Measurements from ENCODE around the gene IL4R. TPM values are rescaled to one million over a fixed set of nuclear protein-coding genes. Genes with fewer than 3 reads are reported as not detected.

The IL4R gene
- total and polyA plus RNA-seq, 2 of the 13 experiments (the other 11 are each of a cell fraction or from before 2014, with no cell fraction given): 15.9 to 49.6 TPM

- TF ChIP-seq, protein P1, sequence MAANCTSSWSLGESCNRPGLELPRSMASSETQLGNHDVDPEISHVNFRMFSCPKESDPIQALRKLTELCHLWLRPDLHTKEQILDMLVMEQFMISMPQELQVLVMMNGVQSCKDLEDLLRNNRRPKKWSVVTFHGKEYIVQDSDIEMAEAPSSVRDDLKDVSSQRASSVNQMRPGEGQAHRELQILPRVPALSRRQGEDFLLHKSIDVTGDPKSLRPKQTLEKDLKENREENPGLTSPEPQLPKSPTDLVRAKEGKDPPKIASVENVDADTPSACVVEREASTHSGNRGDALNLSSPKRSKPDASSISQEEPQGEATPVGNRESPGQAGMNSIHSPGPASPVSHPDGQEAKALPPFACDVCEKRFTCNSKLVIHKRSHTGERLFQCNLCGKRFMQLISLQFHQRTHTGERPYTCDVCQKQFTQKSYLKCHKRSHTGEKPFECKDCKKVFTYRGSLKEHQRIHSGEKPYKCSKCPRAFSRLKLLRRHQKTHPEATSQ (CRISPR knock-in tag; IDR thresholded peaks at IDR 0.05; ENCODE audit: borderline replicate concordance): no peak
- no peak for TF ChIP-seq MTA3 (CRISPR knock-in tag; IDR thresholded peaks at IDR 0.05)
- no peak for TF ChIP-seq NFYB (CRISPR knock-in tag; IDR thresholded peaks at IDR 0.05)
- peak; percentile 60; the same call in 1 of the 2 replicates for TF ChIP-seq HDAC2 (CRISPR knock-in tag; IDR thresholded peaks at IDR 0.05)
- no peak for TF ChIP-seq TGIF2 (CRISPR knock-in tag; IDR thresholded peaks at IDR 0.05)
- TF ChIP-seq GABPA (IDR thresholded peaks at IDR 0.05; ENCODE audit: low read depth, low read length): no peak
- TF ChIP-seq GABPA (CRISPR knock-in tag; IDR thresholded peaks at IDR 0.05; ENCODE audit: low read depth): peak; percentile 75
- TF ChIP-seq SPEN (CRISPR knock-in tag; IDR thresholded peaks at IDR 0.05; ENCODE audit: low read depth): no peak
- TF ChIP-seq SOX13 (IDR thresholded peaks at IDR 0.05): no peak
- 0 out of 4 replicates have a peak, but pooled peaks of 1 of the 2 experiments have one; percentile 25 for TF ChIP-seq SOX13 (CRISPR knock-in tag; conservative IDR thresholded peaks at IDR 0.05 in 1 of 2, IDR thresholded peaks at IDR 0.05 in 1 of 2)
- peak; percentile 51 for TF ChIP-seq FOSL2 (CRISPR knock-in tag; IDR thresholded peaks at IDR 0.05)
- TF ChIP-seq ZNF790 (CRISPR knock-in tag; IDR thresholded peaks at IDR 0.05; ENCODE audit: borderline replicate concordance): 0 out of 2 replicates have a peak, but pooled peaks have one; percentile 29
- TF ChIP-seq HNF4A (CRISPR knock-in tag; IDR thresholded peaks at IDR 0.05): 0 out of 2 replicates have a peak, but pooled peaks have one; percentile 31
- no peak for TF ChIP-seq REXO4 (CRISPR knock-in tag; IDR thresholded peaks at IDR 0.05; ENCODE audit: borderline replicate concordance)
- TF ChIP-seq GTF3A (CRISPR knock-in tag; conservative IDR thresholded peaks at IDR 0.05): 0 out of 2 replicates have a peak, but pooled peaks have one; percentile 4
- no peak for TF ChIP-seq ZNF431 (CRISPR knock-in tag; IDR thresholded peaks at IDR 0.05; ENCODE audit: borderline replicate concordance, low read depth)
- TF ChIP-seq ZNF44 (CRISPR knock-in tag; IDR thresholded peaks at IDR 0.05): no peak
- TF ChIP-seq ELF1 (CRISPR knock-in tag; IDR thresholded peaks at IDR 0.05): 0 out of 2 replicates have a peak, but pooled peaks have one; percentile 31
- no peak for TF ChIP-seq HNF4G (IDR thresholded peaks at IDR 0.05; ENCODE audit: borderline replicate concordance, low read depth, low read length)
- TF ChIP-seq HNF4G (CRISPR knock-in tag; IDR thresholded peaks at IDR 0.05; ENCODE audit: borderline replicate concordance, low read depth): no peak
- no peak for TF ChIP-seq CENPT (CRISPR knock-in tag; IDR thresholded peaks at IDR 0.05; ENCODE audit: low read depth)
- TF ChIP-seq, protein P2, sequence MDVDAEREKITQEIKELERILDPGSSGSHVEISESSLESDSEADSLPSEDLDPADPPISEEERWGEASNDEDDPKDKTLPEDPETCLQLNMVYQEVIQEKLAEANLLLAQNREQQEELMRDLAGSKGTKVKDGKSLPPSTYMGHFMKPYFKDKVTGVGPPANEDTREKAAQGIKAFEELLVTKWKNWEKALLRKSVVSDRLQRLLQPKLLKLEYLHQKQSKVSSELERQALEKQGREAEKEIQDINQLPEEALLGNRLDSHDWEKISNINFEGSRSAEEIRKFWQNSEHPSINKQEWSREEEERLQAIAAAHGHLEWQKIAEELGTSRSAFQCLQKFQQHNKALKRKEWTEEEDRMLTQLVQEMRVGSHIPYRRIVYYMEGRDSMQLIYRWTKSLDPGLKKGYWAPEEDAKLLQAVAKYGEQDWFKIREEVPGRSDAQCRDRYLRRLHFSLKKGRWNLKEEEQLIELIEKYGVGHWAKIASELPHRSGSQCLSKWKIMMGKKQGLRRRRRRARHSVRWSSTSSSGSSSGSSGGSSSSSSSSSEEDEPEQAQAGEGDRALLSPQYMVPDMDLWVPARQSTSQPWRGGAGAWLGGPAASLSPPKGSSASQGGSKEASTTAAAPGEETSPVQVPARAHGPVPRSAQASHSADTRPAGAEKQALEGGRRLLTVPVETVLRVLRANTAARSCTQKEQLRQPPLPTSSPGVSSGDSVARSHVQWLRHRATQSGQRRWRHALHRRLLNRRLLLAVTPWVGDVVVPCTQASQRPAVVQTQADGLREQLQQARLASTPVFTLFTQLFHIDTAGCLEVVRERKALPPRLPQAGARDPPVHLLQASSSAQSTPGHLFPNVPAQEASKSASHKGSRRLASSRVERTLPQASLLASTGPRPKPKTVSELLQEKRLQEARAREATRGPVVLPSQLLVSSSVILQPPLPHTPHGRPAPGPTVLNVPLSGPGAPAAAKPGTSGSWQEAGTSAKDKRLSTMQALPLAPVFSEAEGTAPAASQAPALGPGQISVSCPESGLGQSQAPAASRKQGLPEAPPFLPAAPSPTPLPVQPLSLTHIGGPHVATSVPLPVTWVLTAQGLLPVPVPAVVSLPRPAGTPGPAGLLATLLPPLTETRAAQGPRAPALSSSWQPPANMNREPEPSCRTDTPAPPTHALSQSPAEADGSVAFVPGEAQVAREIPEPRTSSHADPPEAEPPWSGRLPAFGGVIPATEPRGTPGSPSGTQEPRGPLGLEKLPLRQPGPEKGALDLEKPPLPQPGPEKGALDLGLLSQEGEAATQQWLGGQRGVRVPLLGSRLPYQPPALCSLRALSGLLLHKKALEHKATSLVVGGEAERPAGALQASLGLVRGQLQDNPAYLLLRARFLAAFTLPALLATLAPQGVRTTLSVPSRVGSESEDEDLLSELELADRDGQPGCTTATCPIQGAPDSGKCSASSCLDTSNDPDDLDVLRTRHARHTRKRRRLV (CRISPR knock-in tag; IDR thresholded peaks at IDR 0.05): no peak
- no peak for TF ChIP-seq ZNF777 (CRISPR knock-in tag; IDR thresholded peaks at IDR 0.05)
- no peak for TF ChIP-seq ZNF430 (CRISPR knock-in tag; IDR thresholded peaks at IDR 0.05)
- TF ChIP-seq SMAD3 (CRISPR knock-in tag; IDR thresholded peaks at IDR 0.05): no peak
- no peak for TF ChIP-seq SOX6 (IDR thresholded peaks at IDR 0.05)
- TF ChIP-seq SOX6 (CRISPR knock-in tag; IDR thresholded peaks at IDR 0.05): 0 out of 2 replicates have a peak, but pooled peaks have one; percentile 13
Measured at GRCh38 chr16:27311897-27312303, 1.9 kb upstream of the IL4R start (continued).

Measured in HepG2 (cell line).